OCI-LY3 (cell line): ENCODE data around the gene BOD1L1.

Source experiments
- EZH2phosphoT487 ChIP-seq: fragments of 200-600 bp; shearing (Covaris generic); IDR thresholded peaks from 2 replicates; pipeline ENCODE4 v1.6.1; 2018; ENCODE audit warnings: antibody characterized with exemption, mixed run types, low read depth
- TF ChIP-seq, protein P1 (sequence below): fragments of 200-600, 300-600 bp; sonication (generic); IDR thresholded peaks from 2 replicates; pipeline ENCODE4 v1.5.1; 2014; ENCODE audit warnings: antibody characterized with exemption, low read length, low read depth

DNA sequence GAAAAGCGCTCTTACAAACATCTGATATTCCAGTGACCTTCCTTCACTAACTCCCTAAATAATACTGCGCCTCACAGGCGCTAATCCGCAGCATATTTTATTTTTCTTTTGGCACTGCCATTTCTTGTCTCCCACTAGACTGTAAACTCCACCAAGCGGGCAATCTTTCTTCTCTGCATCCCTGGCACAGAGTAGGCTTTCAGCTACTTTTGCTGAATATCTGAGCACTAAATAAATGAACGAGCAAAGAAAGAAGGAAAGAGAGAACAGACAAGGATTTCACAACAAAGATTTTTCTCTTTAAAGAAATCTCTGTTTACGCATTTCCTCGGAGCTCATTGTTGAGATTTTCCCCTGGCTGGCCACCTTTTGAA is 95.9 kb downstream of the BOD1L1 start:
- TF ChIP-seq, protein P1, sequence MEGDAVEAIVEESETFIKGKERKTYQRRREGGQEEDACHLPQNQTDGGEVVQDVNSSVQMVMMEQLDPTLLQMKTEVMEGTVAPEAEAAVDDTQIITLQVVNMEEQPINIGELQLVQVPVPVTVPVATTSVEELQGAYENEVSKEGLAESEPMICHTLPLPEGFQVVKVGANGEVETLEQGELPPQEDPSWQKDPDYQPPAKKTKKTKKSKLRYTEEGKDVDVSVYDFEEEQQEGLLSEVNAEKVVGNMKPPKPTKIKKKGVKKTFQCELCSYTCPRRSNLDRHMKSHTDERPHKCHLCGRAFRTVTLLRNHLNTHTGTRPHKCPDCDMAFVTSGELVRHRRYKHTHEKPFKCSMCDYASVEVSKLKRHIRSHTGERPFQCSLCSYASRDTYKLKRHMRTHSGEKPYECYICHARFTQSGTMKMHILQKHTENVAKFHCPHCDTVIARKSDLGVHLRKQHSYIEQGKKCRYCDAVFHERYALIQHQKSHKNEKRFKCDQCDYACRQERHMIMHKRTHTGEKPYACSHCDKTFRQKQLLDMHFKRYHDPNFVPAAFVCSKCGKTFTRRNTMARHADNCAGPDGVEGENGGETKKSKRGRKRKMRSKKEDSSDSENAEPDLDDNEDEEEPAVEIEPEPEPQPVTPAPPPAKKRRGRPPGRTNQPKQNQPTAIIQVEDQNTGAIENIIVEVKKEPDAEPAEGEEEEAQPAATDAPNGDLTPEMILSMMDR: no peak
- no peak for TF ChIP-seq EZH2phosphoT487
